Stimulated activated memory B cell treated with anti-CD40 and anti-IgM and Interleukin-4, amounts not matched to agents 10 μg/mL and 1 μg/mL and 100 μg/mL, for 72 hours (primary cell): ENCODE data around the gene PRIMA1.

Experiments used
- ATAC-seq: fragments of 150-1000 bp; cut with Tn5 transposase; 2 replicates; pipeline ENCODE4 v1.10.0; 2021
- H3K27ac Mint-ChIP-seq: one replicate; pipeline ENCODE4 v1.8.0; 2022; ENCODE audit warnings: mild to moderate bottlenecking, mixed read lengths
- H3K27me3 Mint-ChIP-seq: one replicate; pipeline ENCODE4 v1.8.0; 2022; ENCODE audit warnings: mixed read lengths
- H3K36me3 Mint-ChIP-seq: one replicate; pipeline ENCODE4 v1.8.0; 2022; ENCODE audit warnings: mixed read lengths
- H3K4me1 Mint-ChIP-seq: one replicate; pipeline ENCODE4 v1.8.0; 2022; ENCODE audit warnings: mixed read lengths
- H3K4me3 Mint-ChIP-seq: one replicate; pipeline ENCODE4 v1.8.0; 2022; ENCODE audit warnings: mild to moderate bottlenecking, moderate library complexity, mixed read lengths
- H3K9me3 Mint-ChIP-seq: one replicate; pipeline ENCODE4 v1.8.0; 2022; ENCODE audit warnings: mixed read lengths

PRIMA1 gene

DNA sequence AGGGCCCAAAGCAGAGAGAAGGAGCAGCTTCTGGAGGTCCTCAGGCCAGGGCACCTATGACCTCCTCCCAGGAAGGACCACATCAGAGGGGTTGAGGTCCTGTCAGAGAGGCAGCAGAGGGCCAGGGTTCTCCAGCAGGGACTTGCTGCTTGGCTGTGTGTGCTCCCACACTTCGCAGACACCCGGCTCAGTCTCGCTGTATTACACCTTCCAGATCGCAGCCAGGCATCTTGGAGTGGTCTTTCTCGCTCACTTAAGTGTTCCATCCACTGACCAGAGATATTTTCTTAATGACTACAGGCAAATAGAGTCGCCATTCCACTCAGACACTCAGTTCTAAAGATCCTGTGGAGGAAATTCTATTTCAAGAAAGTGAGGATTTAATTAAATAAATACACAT lies 84.3 kb downstream of the PRIMA1 start:
- H3K9me3 Mint-ChIP-seq: peaks cover 11% of the 10 kb centered on the region
- no peak overlapping the region for H3K27ac Mint-ChIP-seq
- ATAC-seq: no peak
- H3K36me3 Mint-ChIP-seq: no peaks in the 10 kb centered on the region
- peaks cover 42% of the 10 kb centered on the region for H3K27me3 Mint-ChIP-seq
- no peak overlapping the region for H3K4me3 Mint-ChIP-seq
- H3K4me1 Mint-ChIP-seq: no peaks in the 10 kb centered on the region

DNA sequence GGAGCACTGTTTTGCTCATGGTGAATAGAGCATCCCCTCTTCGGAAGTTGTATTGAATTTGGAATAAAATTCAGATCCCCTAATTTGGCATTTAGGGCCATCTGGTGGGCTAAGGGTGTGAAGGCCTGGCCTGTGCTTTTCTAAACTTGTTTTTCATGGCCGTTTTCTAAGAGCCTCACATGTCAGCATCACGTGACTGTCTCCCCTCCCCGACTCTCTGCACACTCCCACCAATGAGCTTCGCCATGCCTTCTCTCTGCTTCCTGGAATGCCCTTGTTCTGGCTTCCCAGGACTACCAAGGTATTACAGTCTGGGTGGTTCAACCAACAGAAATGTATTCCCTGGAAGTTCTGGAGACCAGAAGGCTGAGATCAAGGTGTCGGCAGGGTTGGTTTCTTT lies 85.3 kb downstream of the PRIMA1 start:
- H3K4me1 Mint-ChIP-seq: no peaks in the 10 kb centered on the region
- no peak overlapping the region for H3K27ac Mint-ChIP-seq
- H3K36me3 Mint-ChIP-seq: no peaks in the 10 kb centered on the region
- peaks cover 42% of the 10 kb centered on the region for H3K27me3 Mint-ChIP-seq
- no peak for ATAC-seq
- H3K9me3 Mint-ChIP-seq: peaks cover 13% of the 10 kb centered on the region
- H3K4me3 Mint-ChIP-seq: no peak overlapping the region

DNA sequence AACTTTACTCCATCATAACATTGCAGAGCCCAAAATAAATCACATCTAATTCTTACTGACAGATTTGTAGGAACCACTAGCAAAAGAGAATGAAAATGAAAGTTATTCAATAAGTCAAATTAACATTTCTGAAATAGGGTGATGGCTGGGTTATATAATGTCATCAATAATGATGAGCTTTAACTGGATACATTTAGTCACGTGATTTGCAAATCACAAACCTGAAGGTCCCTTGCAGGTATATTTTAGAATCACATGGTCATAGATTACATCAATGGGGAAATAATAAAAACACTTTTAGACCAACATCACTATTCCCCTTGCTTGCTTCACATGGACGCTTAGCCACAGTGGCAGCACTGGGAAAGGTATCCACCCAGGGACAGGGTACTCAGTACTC lies 86.7 kb downstream of the PRIMA1 start:
- H3K4me1 Mint-ChIP-seq: no peaks in the 10 kb centered on the region
- no peaks in the 10 kb centered on the region for H3K36me3 Mint-ChIP-seq
- H3K27ac Mint-ChIP-seq: no peak overlapping the region
- peaks cover 14% of the 10 kb centered on the region for H3K9me3 Mint-ChIP-seq
- H3K4me3 Mint-ChIP-seq: no peak overlapping the region
- no peak for ATAC-seq
- peaks cover 42% of the 10 kb centered on the region for H3K27me3 Mint-ChIP-seq

DNA sequence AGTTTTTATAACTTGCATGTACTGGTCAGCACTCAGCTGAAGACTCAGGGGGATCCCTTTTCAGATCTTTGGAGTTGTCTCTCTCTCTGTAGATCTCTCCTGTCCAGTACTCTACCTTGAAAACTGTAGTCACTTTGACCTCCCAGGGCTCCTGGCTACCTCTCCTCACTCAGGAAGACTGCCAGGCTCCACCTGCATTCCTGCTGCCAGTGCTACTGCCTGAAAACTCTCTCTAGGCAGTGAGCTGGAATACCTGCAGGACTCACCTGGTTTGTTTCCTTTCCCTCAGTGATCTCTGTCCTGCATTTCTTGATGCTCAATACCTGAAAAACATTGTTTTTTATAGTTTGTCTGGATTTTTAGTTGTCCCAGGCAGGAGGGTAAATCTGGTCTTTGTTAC lies 87.4 kb downstream of the PRIMA1 start:
- Mint-ChIP-seq H3K27ac (no peak overlapping the region), H3K9me3 (peaks cover 14% of the 10 kb centered on the region), H3K4me3 (no peak overlapping the region), H3K27me3 (peaks cover 42% of the 10 kb centered on the region), H3K36me3 (no peaks in the 10 kb centered on the region), H3K4me1 (no peaks in the 10 kb centered on the region)
- no peak for ATAC-seq

DNA sequence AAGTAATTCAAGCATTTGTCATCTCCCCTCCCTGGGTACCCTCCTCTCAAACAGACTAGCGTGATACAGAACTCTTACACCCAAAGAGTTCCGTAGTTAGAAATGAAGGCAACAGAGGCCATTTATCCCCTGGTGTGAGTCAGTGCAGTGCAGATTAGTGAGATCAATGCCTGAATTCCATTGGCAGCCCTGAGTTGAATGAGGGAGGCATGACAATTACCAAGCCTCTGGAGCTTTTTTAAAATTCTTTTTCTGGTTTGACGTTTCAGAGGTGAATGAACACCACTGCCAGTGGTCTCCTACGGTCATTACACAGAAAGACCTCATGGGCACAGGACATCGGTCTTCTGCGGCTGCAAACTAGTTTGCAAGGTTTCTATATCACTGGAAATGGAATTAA lies 94.4 kb downstream of the PRIMA1 start:
- peaks cover 9% of the 10 kb centered on the region for H3K9me3 Mint-ChIP-seq
- no peak overlapping the region for H3K27ac Mint-ChIP-seq
- no peaks in the 10 kb centered on the region for H3K4me1 Mint-ChIP-seq
- no peak overlapping the region for H3K4me3 Mint-ChIP-seq
- H3K27me3 Mint-ChIP-seq: peaks cover 15% of the 10 kb centered on the region
- no peak for ATAC-seq
- no peaks in the 10 kb centered on the region for H3K36me3 Mint-ChIP-seq

DNA sequence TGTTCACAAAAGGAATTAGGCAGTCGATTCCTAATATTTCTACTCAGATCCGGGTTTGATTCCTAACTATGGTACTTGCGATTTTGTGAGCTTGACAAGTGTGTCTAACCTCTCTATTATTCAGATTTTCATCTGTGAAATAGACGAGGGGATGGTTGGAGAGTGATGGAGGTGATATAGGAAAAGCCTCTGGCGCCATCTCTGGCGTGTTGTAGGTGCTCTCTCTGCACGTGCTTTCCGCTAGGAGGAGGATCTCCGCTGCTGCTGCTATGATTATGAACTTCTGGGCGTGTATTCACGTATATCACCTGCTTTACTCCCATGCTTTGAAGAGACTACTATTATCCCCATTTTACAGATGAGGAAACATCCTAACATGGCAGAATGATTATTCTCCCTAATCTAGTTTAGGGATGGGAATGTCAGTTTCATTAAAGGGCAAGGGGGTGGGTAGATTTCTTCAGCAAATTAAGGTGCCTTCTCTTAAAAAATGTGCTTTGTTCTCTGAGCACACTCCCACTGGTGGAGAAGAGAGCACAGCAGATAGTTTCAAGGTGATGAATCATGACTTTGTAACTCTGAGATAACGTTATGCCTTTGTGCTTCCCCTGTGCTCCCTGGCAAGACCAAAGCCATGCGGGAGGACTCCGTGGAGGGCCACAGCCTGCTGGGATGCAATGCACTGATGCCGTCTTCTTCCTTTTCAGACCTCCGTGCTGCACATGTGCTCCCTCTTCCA lies 97.1 kb downstream of the PRIMA1 start:
- ATAC-seq: no peak
- Mint-ChIP-seq H3K9me3 (peaks cover 7% of the 10 kb centered on the region), H3K27ac (no peak overlapping the region), H3K36me3 (no peaks in the 10 kb centered on the region), H3K4me1 (no peaks in the 10 kb centered on the region), H3K4me3 (no peak overlapping the region), H3K27me3 (peaks cover 39% of the 10 kb centered on the region)

DNA sequence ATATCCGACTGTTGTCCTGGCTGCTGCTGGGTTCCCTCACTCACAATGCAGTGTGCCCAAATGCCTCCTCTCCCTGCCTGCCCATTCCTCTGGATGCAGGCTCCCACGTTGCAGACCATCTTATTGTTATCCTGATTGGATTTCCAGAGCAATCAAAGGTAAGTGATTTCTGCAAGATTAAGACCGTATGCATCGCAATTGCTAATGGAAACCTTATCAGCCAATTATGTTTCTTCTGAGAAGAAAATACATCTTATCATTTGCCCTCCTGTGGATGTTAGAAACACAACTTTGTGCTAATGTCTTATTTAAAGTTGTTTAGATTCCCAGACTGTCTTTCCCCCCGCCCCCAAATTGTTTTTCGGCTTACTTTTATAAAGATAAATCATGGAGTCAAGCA lies 98.1 kb downstream of the PRIMA1 start:
- H3K9me3 Mint-ChIP-seq: peaks cover 7% of the 10 kb centered on the region
- no peak for ATAC-seq
- no peaks in the 10 kb centered on the region for H3K4me1 Mint-ChIP-seq
- H3K27me3 Mint-ChIP-seq: peaks cover 45% of the 10 kb centered on the region
- no peaks in the 10 kb centered on the region for H3K36me3 Mint-ChIP-seq
- no peak overlapping the region for H3K4me3 Mint-ChIP-seq
- H3K27ac Mint-ChIP-seq: no peak overlapping the region

DNA sequence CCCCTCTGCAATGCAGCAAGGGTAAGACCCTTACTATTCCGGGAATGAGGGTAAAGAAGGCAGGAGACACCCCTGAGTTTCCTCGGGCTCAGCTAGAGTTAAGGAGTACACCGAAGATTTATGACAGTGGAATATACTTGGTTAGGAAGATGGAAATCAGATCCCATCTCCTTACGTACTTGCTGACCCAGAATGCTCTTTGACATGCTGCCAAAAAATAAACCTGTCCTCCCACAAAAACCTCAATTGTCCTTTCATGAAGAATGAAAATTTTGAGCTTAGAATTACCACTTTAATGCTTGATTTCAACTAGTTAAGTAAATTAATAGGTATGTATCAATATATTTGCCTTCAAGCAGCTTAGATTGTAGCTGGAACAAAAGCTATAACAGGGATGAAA lies 99.5 kb downstream of the PRIMA1 start:
- Mint-ChIP-seq H3K27me3 (peaks cover 45% of the 10 kb centered on the region), H3K36me3 (no peaks in the 10 kb centered on the region), H3K4me3 (no peak overlapping the region), H3K9me3 (peaks cover 4% of the 10 kb centered on the region), H3K27ac (no peak overlapping the region), H3K4me1 (no peaks in the 10 kb centered on the region)
- no peak for ATAC-seq

DNA sequence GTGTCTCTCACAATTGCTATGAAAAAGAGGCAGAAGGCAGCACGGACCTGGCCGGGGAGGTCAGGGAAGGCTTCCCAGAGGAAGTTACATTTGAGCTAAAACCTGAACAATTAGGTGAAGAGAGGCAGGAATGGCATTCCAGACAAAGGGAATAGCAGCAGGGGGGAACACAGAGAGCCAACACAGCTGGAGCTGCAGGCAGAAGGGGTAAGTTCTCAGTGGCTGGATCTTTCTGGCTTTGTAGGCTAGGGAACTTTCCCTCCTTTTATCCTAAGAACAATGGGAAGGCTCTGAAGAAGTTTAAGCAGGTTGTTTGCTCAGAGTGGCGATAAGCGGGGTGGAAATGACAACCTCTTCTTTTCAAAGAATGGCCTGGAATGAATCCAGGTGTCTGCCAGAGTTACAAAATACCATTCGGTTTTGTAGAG lies 100.0 kb downstream of the PRIMA1 start:
- Mint-ChIP-seq H3K4me3 (no peak overlapping the region), H3K9me3 (peaks cover 4% of the 10 kb centered on the region)

DNA sequence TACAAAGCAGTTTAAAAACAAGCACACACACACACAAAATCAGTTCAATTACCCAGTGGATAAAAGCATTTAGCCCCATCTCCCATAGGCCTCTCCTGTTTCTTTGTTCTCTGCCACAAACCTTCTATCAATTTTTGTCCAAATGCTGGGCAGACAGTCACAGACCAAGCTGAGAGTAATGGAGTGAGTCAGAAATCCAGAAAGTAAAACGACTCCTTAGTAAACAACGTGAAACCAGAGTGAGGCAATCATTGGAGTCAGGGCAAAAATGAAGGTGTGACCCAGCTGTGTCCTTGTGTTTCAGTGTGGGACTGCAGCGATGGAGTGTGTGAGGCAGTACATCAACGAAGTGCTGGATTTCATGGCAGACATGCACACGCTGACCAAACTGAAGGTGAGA lies 102.0 kb downstream of the PRIMA1 start:
- Mint-ChIP-seq H3K4me1 (no peaks in the 10 kb centered on the region), H3K9me3 (peaks cover 4% of the 10 kb centered on the region), H3K36me3 (no peaks in the 10 kb centered on the region), H3K4me3 (no peak overlapping the region), H3K27me3 (peaks cover 45% of the 10 kb centered on the region), H3K27ac (no peak overlapping the region)
- ATAC-seq: no peak

More for the DNA sequence above, 100.0 kb downstream of the PRIMA1 start:
- Mint-ChIP-seq H3K4me1 (no peaks in the 10 kb centered on the region), H3K27me3 (peaks cover 45% of the 10 kb centered on the region), H3K36me3 (no peaks in the 10 kb centered on the region), H3K27ac (no peak overlapping the region)
- no peak for ATAC-seq

DNA sequence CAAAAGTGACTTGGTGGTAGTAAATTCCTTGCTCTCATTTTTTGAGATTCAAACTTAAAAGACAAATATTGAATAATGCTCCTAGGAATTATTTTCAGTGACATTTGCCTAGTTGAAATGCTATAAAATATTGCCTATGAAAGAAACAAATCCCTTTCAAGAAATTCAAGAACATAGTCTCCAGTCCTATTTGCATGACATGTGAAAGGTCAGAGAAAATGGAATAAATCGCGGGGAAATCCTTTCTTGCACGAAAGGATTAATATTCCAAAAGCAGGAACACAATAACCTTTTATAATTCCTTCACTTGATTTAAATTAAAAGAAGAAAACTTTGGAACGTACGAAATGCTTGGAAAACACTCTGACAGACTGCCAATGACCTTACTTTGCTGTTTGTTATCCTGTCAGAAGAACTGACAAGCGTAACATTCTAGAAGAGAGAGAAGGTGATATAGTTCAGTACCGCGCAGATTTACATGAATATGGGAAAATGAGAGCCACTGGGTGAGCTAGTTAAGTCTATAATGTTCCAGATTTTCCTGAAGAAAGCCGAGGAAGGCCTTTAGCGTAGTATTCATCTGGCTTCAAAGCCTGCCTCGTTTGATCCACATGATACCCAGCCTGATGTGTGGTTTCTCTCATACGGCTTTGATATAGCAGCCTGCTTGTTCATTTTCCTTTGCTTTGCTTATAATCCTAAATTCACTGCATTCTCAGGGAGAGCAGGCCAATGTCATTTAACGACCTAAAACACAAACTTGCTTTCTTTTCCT lies 103.0 kb downstream of the PRIMA1 start:
- Mint-ChIP-seq H3K4me1 (no peaks in the 10 kb centered on the region), H3K36me3 (no peaks in the 10 kb centered on the region), H3K4me3 (no peak overlapping the region), H3K9me3 (peaks cover 4% of the 10 kb centered on the region), H3K27me3 (peaks cover 44% of the 10 kb centered on the region), H3K27ac (no peak overlapping the region)
- no peak for ATAC-seq

DNA sequence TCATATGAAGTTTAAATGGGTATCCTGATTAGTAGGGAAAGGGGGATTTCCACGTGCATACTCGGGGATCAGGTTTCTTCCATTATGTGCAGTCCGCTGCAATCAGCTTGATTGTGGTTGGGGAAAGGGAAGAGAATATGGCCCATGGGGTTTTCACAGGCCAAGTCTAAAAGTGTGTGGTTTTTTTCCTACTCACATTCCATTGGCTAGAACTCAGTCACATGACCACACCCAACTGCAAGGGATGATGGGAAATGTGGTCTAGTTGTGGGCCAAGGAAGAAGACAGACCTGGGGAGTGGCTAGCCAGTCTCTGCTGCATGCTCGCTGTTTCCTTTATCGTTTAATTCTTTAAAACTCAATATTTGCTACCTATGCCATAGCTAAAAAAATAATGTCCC lies 105.1 kb downstream of the PRIMA1 start:
- peaks cover 23% of the 10 kb centered on the region for H3K27me3 Mint-ChIP-seq
- ATAC-seq: no peak

DNA sequence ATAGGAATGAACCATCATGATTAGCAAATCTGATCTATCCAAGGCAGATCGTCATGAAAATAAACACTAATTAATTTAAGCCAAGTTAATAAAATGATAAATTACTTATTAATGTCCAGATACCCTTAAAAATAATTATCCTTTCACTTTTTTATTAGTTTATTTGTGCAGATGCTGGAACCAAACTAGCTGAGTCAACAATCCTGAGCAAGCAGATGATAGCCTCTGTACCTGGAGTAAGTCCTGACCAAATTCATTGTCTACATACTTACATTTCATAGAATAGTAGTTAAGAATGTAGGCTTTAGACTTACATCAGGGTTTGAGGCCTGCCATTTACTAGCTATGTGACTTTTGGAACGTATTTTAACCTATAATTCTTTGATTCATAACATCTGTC lies 105.8 kb downstream of the PRIMA1 start:
- Mint-ChIP-seq H3K4me3 (no peak overlapping the region), H3K4me1 (no peaks in the 10 kb centered on the region), H3K9me3 (no peaks in the 10 kb centered on the region), H3K27me3 (peaks cover 15% of the 10 kb centered on the region), H3K36me3 (no peaks in the 10 kb centered on the region), H3K27ac (no peak overlapping the region)
- no peak for ATAC-seq

More for the DNA sequence above, 105.1 kb downstream of the PRIMA1 start:
- H3K36me3 Mint-ChIP-seq: no peaks in the 10 kb centered on the region
- no peak overlapping the region for H3K4me3 Mint-ChIP-seq
- no peak overlapping the region for H3K27ac Mint-ChIP-seq
- no peaks in the 10 kb centered on the region for H3K9me3 Mint-ChIP-seq
- H3K4me1 Mint-ChIP-seq: no peaks in the 10 kb centered on the region

DNA sequence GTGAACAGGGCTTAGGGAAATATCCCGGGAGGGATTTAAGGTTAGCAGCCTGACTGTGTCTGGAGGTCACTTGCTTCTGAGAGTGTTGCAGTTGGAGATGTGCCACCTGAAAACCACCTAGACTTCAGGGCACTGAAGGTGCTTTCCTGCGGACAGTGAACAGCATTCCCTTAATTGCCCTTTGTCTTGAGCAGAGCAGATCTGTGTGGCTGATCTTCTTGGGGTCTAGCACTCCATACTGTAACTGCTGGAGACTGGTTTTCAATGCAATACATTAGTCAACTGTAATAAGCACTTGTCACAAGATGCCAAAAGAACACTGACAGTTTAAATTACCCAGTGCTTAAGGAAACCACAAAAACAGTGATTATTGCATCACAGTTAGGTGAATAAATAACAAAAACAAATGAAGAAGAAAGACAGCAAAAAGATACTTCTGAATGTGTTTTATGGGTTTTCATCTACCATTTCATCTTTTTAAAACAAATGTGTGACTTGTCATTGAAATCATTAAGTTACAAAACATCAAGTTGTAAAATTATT lies 111.8 kb downstream of the PRIMA1 start:
- no peak for ATAC-seq
- Mint-ChIP-seq H3K36me3 (no peaks in the 10 kb centered on the region), H3K27ac (no peak overlapping the region), H3K4me3 (no peak overlapping the region), H3K27me3 (no peaks in the 10 kb centered on the region), H3K4me1 (no peaks in the 10 kb centered on the region), H3K9me3 (no peaks in the 10 kb centered on the region)

DNA sequence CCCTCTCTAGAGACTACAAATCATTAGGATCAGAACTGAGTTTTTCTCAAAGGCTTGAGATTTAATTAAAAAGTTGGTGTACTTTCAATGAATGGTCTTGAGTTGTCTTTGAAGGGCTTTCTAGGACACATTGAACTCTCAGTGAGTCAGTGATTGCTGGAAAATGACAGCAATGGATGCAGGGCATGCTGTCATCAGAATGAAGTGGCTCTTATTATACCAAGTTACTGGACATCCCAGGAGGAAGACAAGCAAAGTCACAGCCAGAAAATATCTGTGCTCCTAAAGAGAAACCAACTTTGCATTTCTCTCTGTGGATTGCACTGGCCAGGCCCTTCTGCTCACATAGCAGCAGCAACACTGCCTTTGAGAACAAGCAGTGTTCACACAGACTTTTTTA lies 112.6 kb downstream of the PRIMA1 start:
- no peaks in the 10 kb centered on the region for H3K36me3 Mint-ChIP-seq

DNA sequence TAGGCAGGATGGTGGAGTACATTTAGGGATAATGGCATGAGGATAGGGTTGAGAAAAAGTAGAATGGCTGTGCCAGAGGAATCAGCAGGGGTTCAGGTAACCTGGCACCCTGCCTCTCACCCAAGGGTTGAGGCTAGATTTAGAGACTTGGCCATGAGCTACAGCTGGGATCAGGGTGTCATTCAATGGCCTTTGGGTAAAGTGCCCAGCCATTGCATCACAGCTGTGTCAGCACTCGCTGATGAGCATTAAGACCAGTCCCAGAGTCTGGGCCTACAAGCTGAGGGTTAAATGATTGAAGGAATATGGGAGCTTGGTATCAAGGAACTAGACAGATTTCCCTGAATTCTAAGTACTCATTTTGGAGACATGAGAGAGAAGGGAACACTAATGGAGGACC lies 113.9 kb downstream of the PRIMA1 start:
- no peaks in the 10 kb centered on the region for H3K27me3 Mint-ChIP-seq
- H3K36me3 Mint-ChIP-seq: no peaks in the 10 kb centered on the region
- no peak for ATAC-seq
- no peaks in the 10 kb centered on the region for H3K4me1 Mint-ChIP-seq
- H3K4me3 Mint-ChIP-seq: no peak overlapping the region
- no peaks in the 10 kb centered on the region for H3K9me3 Mint-ChIP-seq
- H3K27ac Mint-ChIP-seq: no peak overlapping the region

More for the DNA sequence above, 112.6 kb downstream of the PRIMA1 start:
- Mint-ChIP-seq H3K27ac (no peak overlapping the region), H3K4me1 (no peaks in the 10 kb centered on the region), H3K27me3 (no peaks in the 10 kb centered on the region), H3K4me3 (no peak overlapping the region), H3K9me3 (no peaks in the 10 kb centered on the region)
- no peak for ATAC-seq
